A673 (cell line): ENCODE data around the gene NCR3LG1. TPM values are rescaled to one million over a fixed set of nuclear protein-coding genes. Genes with fewer than 3 reads are reported as not detected.

Source experiments
- BruUV-seq: library from RNA; stranded (reverse); fragments of 400-500 nt; replicated peaks from 2 replicates; lab custom pipeline; 2021; lab: Mats Ljungman, UMichigan
- CTCF ChIA-PET: fragments of 300-600 bp; sonication (Branson Sonifier 250); formaldehyde crosslinking; loops from one replicate; lab custom pipeline; 2022; ENCODE audit warnings: antibody characterized with exemption; lab: Charles Lee
- POLR2A ChIA-PET: fragments of 300-600 bp; sonication (Branson Sonifier 250); formaldehyde crosslinking; loops from one replicate; lab custom pipeline; 2022; ENCODE audit warnings: antibody characterized with exemption; ENCODE audit not compliant: low non-redundant PET; lab: Charles Lee
- DNase-seq: peaks from one replicate; pipeline ENCODE4 v3.0.0-alpha.2; 2015; ENCODE audit warnings: low spot score
- H3K27ac ChIP-seq: fragments of 200-600 bp; sonication (generic); 2 replicates; pipeline ENCODE4 v1.5.1; 2016; ENCODE audit warnings: mixed run types, low read depth, mild to moderate bottlenecking, mixed read lengths, antibody characterized with exemption, low read length; ENCODE audit not compliant: poor library complexity, severe bottlenecking
- H3K27me3 ChIP-seq: fragments of 200-600 bp; sonication (generic); replicated peaks from 2 replicates; pipeline ENCODE4 v1.6.1; 2017; ENCODE audit warnings: mixed run types, low read depth, mild to moderate bottlenecking, mixed read lengths, antibody characterized with exemption, low read length; ENCODE audit not compliant: insufficient read depth, poor library complexity
- H3K36me3 ChIP-seq: fragments of 200-600 bp; sonication (generic); 2 replicates; pipeline ENCODE4 v1.6.1; 2016; ENCODE audit warnings: mixed run types, mild to moderate bottlenecking, mixed read lengths, antibody characterized with exemption, low read length; ENCODE audit not compliant: insufficient read depth, poor library complexity, severe bottlenecking
- H3K4me1 ChIP-seq: fragments of 200-600 bp; sonication (generic); 2 replicates; pipeline ENCODE4 v1.6.1; 2017; ENCODE audit warnings: mixed run types, mild to moderate bottlenecking, mixed read lengths, antibody characterized with exemption, low read length; ENCODE audit not compliant: insufficient read depth, poor library complexity, severe bottlenecking
- H3K4me3 ChIP-seq: fragments of 200-600 bp; sonication (generic); 2 replicates; pipeline ENCODE4 v1.5.1; 2016; ENCODE audit warnings: low read depth, mixed run types, mild to moderate bottlenecking, mixed read lengths, low read length; ENCODE audit not compliant: poor library complexity, severe bottlenecking
- H3K9me3 ChIP-seq: fragments of 200-600 bp; sonication (generic); 2 replicates; pipeline ENCODE4 v1.6.1; 2016; ENCODE audit warnings: mixed run types, low read depth, mild to moderate bottlenecking, mixed read lengths, antibody characterized with exemption, low read length; ENCODE audit not compliant: poor library complexity, severe bottlenecking
- CTCF ChIP-seq: fragments of 300-800, 200-600 bp; sonication (generic); conservative IDR thresholded peaks from 2 replicates; pipeline ENCODE4 v1.5.1; 2017; ENCODE audit warnings: low read depth, mild to moderate bottlenecking, antibody characterized with exemption, low read length, moderate library complexity, mixed read lengths
- EZH2 ChIP-seq: fragments of 200-600 bp; sonication (generic); IDR thresholded peaks from 2 replicates; pipeline ENCODE4 v1.6.1; 2017; ENCODE audit warnings: borderline replicate concordance, low read depth, mild to moderate bottlenecking, mixed read lengths, antibody characterized with exemption, low read length; ENCODE audit not compliant: poor library complexity, severe bottlenecking
- intact Hi-C: fragments of 100-400 bp; cut with micrococcal nuclease; formaldehyde crosslinking; loops from one replicate; pipeline ENCODE4 v1.10.0; 2022; ENCODE audit not compliant: unreplicated experiment
- total RNA-seq: library from RNA; stranded (reverse); gene quantifications from 2 replicates; pipeline ENCODE4 v1.2.3, GENCODE V29; 2021

Gene NCR3LG1
- total RNA-seq, 1 experiment from 2014 or later: 5.8 TPM

GRCh38 chr11:17391493-17392355 lies 40.1 kb downstream of the NCR3LG1 start:
- POLR2A ChIA-PET: no interaction called here
- H3K9me3 ChIP-seq: no peaks in the 10 kb centered on the region
- intact Hi-C loops: no loop called here
- H3K27ac ChIP-seq: no peak overlapping the region
- TF ChIP-seq CTCF (no peak), EZH2 (no peak)
- no peaks in the 10 kb centered on the region for H3K27me3 ChIP-seq
- H3K36me3 ChIP-seq: no peaks in the 10 kb centered on the region
- H3K4me3 ChIP-seq: no peak overlapping the region
- CTCF ChIA-PET: interaction anchor here (0.5 kb wide), 1 partner anchor 39 kb away, joined by 7 read pairs; no protein-coding TSS in a partner anchor
- no peak for DNase-seq
- no TSS peak for BruUV-seq
- H3K4me1 ChIP-seq: no peaks in the 10 kb centered on the region

GRCh38 chr11:17392872-17393271 lies 41.3 kb downstream of the NCR3LG1 start:
- no peak for DNase-seq
- no TSS peak for BruUV-seq
- ChIA-PET POLR2A (no interaction called here), CTCF (no interaction called here)
- intact Hi-C loops: no loop called here
- Histone ChIP-seq H3K9me3 (no peaks in the 10 kb centered on the region), H3K4me3 (no peak overlapping the region), H3K27me3 (no peaks in the 10 kb centered on the region), H3K4me1 (no peaks in the 10 kb centered on the region), H3K36me3 (no peaks in the 10 kb centered on the region), H3K27ac (no peak overlapping the region)
- no peak for TF ChIP-seq EZH2
- no peak for TF ChIP-seq CTCF

- CTCF ChIA-PET: no interaction called here
- no peak for DNase-seq
Measured at GRCh38 chr11:17393472-17393871, 41.9 kb downstream of the NCR3LG1 start.

More at GRCh38 chr11:17393472-17393871, 41.9 kb downstream of the NCR3LG1 start:
- no peaks in the 10 kb centered on the region for H3K27me3 ChIP-seq
- H3K4me3 ChIP-seq: no peak overlapping the region
- no peak overlapping the region for H3K27ac ChIP-seq
- H3K36me3 ChIP-seq: no peaks in the 10 kb centered on the region
- intact Hi-C loops: no loop called here
- no TSS peak for BruUV-seq
- TF ChIP-seq EZH2 (no peak), CTCF (no peak)
- H3K4me1 ChIP-seq: no peaks in the 10 kb centered on the region
- no peaks in the 10 kb centered on the region for H3K9me3 ChIP-seq
- POLR2A ChIA-PET: no interaction called here
